ENCODE results near the gene CLEC9A.

- TF ChIP-seq RAD21 (IDR thresholded peaks at IDR 0.05; ENCODE audit: low read depth) (no peak), TCF12 (IDR thresholded peaks at IDR 0.05; ENCODE audit: low read depth) (no peak), CEBPB (IDR thresholded peaks at IDR 0.05) (no peak), REST (IDR thresholded peaks at IDR 0.05; ENCODE audit: low read depth) (no peak), EGR1 (IDR thresholded peaks at IDR 0.05) (no peak)
Observed at GRCh38 chr12:10018386-10018785, 12.1 kb upstream of the CLEC9A start.

Data from Ishikawa (cell line).